ENCODE data around the gene NTF3. TPM values are rescaled to one million over a fixed set of nuclear protein-coding genes. Genes with fewer than 3 reads are reported as not detected.

NTF3 gene
- total RNA-seq, 1 experiment from 2014 or later, result not detected

DNA sequence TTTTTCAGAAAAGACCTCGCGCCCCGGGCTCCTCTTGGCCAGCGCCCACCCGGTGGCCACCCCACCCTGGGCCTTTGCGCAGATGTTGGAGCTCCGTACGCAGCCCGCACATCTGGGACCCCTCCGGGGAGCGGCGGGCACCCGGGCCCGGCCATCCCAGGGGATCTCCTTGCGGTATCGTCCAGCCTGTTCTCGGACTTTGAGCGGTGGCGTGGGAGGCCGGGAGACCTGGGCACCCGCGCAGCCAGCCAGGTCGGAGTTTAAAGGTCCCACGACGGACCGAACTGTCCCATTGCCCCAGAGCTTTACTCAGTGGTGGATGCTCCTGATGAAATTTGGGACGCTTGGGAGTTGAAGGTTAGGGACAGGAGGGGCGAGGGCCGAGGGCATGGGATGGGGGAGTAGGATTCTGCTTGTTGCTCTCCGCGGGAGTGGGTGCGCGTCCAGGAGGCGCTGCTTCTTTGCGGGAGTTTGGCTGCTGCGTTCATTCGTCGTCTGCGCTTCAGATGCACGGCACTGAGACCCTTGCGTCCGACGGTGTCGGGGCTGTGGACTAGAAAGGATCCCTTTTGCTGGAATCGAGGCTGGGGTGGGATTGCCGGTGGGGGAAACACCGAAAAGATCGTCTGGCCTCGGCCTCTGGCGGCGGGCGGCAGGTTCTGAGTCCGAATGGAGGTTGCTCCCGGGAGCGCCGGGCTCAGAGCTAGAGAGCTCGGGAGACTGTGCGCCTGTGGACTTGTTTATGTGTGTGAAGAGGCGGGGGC lies 1.4 kb downstream of the NTF3 start:
- POLR2A ChIA-PET, result no interaction called here
- H3K9me3 ChIP-seq (ENCODE audit: control insufficient read depth in 1 of 2, insufficient read depth in 1 of 2, low read depth in 1 of 2, low read length in 2 of 2), result no peaks in the 10 kb centered on the region
- no TSS peak for BruUV-seq (replicated peaks)
- H4K20me1 ChIP-seq (ENCODE audit: insufficient read depth), result no peaks in the 10 kb centered on the region
- no peak overlapping the region for H2AFZ ChIP-seq (ENCODE audit: low read depth, low read length, poor library complexity, severe bottlenecking)
- intact Hi-C loops (cut with micrococcal nuclease), result no loop called here
- H3K4me1 ChIP-seq (ENCODE audit: control insufficient read depth in 1 of 2, insufficient read depth in 2 of 2, low read length in 2 of 2), result peaks cover 0 to 5% of the 10 kb centered on the region in 2 experiments; a peak in 2 of 4 replicates
- ATAC-seq (no peak), DNase-seq (ENCODE audit: low read depth, low spot score) (no peak)
- no peak overlapping the region for H3K4me3 ChIP-seq (replicated peaks in 1 of 2; ENCODE audit: low read depth in 1 of 2, low read length in 2 of 2)
- H3K4me2 ChIP-seq (ENCODE audit: low read length), result no peak overlapping the region
- H3K79me2 ChIP-seq (ENCODE audit: insufficient read depth, low read length), result no peaks in the 10 kb centered on the region
- TF ChIP-seq, protein P1, sequence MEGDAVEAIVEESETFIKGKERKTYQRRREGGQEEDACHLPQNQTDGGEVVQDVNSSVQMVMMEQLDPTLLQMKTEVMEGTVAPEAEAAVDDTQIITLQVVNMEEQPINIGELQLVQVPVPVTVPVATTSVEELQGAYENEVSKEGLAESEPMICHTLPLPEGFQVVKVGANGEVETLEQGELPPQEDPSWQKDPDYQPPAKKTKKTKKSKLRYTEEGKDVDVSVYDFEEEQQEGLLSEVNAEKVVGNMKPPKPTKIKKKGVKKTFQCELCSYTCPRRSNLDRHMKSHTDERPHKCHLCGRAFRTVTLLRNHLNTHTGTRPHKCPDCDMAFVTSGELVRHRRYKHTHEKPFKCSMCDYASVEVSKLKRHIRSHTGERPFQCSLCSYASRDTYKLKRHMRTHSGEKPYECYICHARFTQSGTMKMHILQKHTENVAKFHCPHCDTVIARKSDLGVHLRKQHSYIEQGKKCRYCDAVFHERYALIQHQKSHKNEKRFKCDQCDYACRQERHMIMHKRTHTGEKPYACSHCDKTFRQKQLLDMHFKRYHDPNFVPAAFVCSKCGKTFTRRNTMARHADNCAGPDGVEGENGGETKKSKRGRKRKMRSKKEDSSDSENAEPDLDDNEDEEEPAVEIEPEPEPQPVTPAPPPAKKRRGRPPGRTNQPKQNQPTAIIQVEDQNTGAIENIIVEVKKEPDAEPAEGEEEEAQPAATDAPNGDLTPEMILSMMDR (IDR thresholded peaks at IDR 0.05 in 2 of 3, conservative IDR thresholded peaks at IDR 0.05 in 1 of 3; ENCODE audit: borderline replicate concordance in 1 of 3, insufficient read depth in 1 of 3, low read depth in 2 of 3, low read length in 2 of 3), result no peak
- TF ChIP-seq SRF (IDR thresholded peaks at IDR 0.05; ENCODE audit: low read depth), result no peak
- no peak for TF ChIP-seq EGR1 (IDR thresholded peaks at IDR 0.05; ENCODE audit: low read depth)
- TF ChIP-seq POLR2AphosphoS5 (IDR thresholded peaks at IDR 0.05; ENCODE audit: low read depth, low read length), result no peak
- TF ChIP-seq, protein P2, sequence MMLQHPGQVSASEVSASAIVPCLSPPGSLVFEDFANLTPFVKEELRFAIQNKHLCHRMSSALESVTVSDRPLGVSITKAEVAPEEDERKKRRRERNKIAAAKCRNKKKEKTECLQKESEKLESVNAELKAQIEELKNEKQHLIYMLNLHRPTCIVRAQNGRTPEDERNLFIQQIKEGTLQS (IDR thresholded peaks at IDR 0.05), result no peak
- no peak for TF ChIP-seq YY1 (IDR thresholded peaks at IDR 0.05; ENCODE audit: extremely low read depth, insufficient replicate concordance, low read depth, low read length)
- no peak for TF ChIP-seq JUND (IDR thresholded peaks at IDR 0.05)
- TF ChIP-seq SIN3A (IDR thresholded peaks at IDR 0.05; ENCODE audit: low read depth), result no peak
- no peak for TF ChIP-seq RAD21 (IDR thresholded peaks at IDR 0.05; ENCODE audit: low read depth)
- no peak for TF ChIP-seq CEBPB (IDR thresholded peaks at IDR 0.05; ENCODE audit: low read depth)
- TF ChIP-seq, protein P3, sequence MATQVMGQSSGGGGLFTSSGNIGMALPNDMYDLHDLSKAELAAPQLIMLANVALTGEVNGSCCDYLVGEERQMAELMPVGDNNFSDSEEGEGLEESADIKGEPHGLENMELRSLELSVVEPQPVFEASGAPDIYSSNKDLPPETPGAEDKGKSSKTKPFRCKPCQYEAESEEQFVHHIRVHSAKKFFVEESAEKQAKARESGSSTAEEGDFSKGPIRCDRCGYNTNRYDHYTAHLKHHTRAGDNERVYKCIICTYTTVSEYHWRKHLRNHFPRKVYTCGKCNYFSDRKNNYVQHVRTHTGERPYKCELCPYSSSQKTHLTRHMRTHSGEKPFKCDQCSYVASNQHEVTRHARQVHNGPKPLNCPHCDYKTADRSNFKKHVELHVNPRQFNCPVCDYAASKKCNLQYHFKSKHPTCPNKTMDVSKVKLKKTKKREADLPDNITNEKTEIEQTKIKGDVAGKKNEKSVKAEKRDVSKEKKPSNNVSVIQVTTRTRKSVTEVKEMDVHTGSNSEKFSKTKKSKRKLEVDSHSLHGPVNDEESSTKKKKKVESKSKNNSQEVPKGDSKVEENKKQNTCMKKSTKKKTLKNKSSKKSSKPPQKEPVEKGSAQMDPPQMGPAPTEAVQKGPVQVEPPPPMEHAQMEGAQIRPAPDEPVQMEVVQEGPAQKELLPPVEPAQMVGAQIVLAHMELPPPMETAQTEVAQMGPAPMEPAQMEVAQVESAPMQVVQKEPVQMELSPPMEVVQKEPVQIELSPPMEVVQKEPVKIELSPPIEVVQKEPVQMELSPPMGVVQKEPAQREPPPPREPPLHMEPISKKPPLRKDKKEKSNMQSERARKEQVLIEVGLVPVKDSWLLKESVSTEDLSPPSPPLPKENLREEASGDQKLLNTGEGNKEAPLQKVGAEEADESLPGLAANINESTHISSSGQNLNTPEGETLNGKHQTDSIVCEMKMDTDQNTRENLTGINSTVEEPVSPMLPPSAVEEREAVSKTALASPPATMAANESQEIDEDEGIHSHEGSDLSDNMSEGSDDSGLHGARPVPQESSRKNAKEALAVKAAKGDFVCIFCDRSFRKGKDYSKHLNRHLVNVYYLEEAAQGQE (IDR thresholded peaks at IDR 0.05; ENCODE audit: low read depth), result no peak
- no peak for TF ChIP-seq CBX3 (IDR thresholded peaks at IDR 0.05; ENCODE audit: low read depth)
- no peak for TF ChIP-seq TCF7L2 (IDR thresholded peaks at IDR 0.05; ENCODE audit: borderline replicate concordance, extremely low read depth, insufficient read depth, insufficient read length)
- TF ChIP-seq ZFX (IDR thresholded peaks at IDR 0.05), result no peak
- no peak for TF ChIP-seq FOSL1 (IDR thresholded peaks at IDR 0.05; ENCODE audit: low read depth)
- TF ChIP-seq, protein P4, sequence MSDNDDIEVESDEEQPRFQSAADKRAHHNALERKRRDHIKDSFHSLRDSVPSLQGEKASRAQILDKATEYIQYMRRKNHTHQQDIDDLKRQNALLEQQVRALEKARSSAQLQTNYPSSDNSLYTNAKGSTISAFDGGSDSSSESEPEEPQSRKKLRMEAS (IDR thresholded peaks at IDR 0.05), result no peak
- RAD21 ChIA-PET (ENCODE audit: low non-redundant PET in 1 of 2, low total read pairs in 2 of 2, uncharacterized antibody in 2 of 2, unreplicated experiment in 2 of 2), result no interaction called here
- no peak overlapping the region for H3K9ac ChIP-seq (ENCODE audit: low read length)
- H3K27me3 ChIP-seq (ENCODE audit: insufficient read depth, low read length), result peaks cover 28% of the 10 kb centered on the region; the same call in 1 of the 2 replicates
- no peak overlapping the region for H3K27ac ChIP-seq (ENCODE audit: low read depth, low read length)
- CTCF ChIA-PET, result no interaction called here
- H3K36me3 ChIP-seq (ENCODE audit: control insufficient read depth in 1 of 2, insufficient read depth in 2 of 2, low read length in 2 of 2), result no peaks in the 10 kb centered on the region
- no peaks in the 10 kb centered on the region for H3K9me2 ChIP-seq (ENCODE audit: insufficient read depth)
